Neural cell (in vitro differentiated cells): Measurements from ENCODE around the gene TRPC4AP. TPM values are rescaled to one million over a fixed set of nuclear protein-coding genes. Genes with fewer than 3 reads are reported as not detected.

Source experiments
- polyA plus RNA-seq: library from polyadenylated mRNA; depleted of rRNA; stranded (reverse); fragments of >200 nt; gene quantifications from 2 replicates; pipeline ENCODE4 v1.2.3, GENCODE V29; 2014
- small RNA-seq, 3 experiments: library from RNA; depleted of rRNA; stranded (forward); fragments of <200 nt; gene quantifications; one replicate each; pipeline ENCODE3, GENCODE V24; 2012

TRPC4AP gene
- polyA plus RNA-seq, 1 donor from 2014 or later = 85.9 TPM

Small RNA genes lying within 50 kb of the gene (small RNA-seq; reads per million reads assigned to genes)
- gene MIR499A (21.3 to 36.3 (median 25.9) reads per million in 3 experiments), gene RF00275 (0 reads per million in 3 experiments), gene RNU6-407P (0 reads per million in 3 experiments)

Other genes starting within 250 kb of the TRPC4AP start
- gene GGT7, start 220.0 kb downstream of the TRPC4AP start, polyA plus RNA-seq = 42.9 and 45.4 TPM in 2 replicates
- 12.3 and 27.7 TPM in 2 replicates for gene ACSS2, start 216.2 kb downstream of the TRPC4AP start, polyA plus RNA-seq
- gene GSS, start 137.0 kb downstream of the TRPC4AP start, polyA plus RNA-seq = 152 and 173 TPM in 2 replicates
- gene MYH7B, start 136.9 kb downstream of the TRPC4AP start, polyA plus RNA-seq = 0.18 TPM in 1 of 2 replicates, not detected in the other
- 13.3 and 17.4 TPM in 2 replicates for gene EDEM2, start 54.5 kb upstream of the TRPC4AP start, polyA plus RNA-seq
- gene PROCR, start 79.3 kb upstream of the TRPC4AP start, polyA plus RNA-seq = 0.30 TPM in 1 of 2 replicates, not detected in the other
- 57.4 and 68.9 TPM in 2 replicates for gene MMP24, start 133.9 kb upstream of the TRPC4AP start, polyA plus RNA-seq
- 7.7 and 8.3 TPM in 2 replicates for gene MMP24OS, start 185.3 kb upstream of the TRPC4AP start, polyA plus RNA-seq
- 143 and 154 TPM in 2 replicates for gene EIF6, start 192.0 kb upstream of the TRPC4AP start, polyA plus RNA-seq
- gene FAM83C, start 199.6 kb upstream of the TRPC4AP start, polyA plus RNA-seq = not detected in 2 replicates